WERI-Rb-1 (cell line): ENCODE measurements around the gene NDUFS8.

Experiments used
- DNase-seq: peaks from one replicate; pipeline ENCODE4 v3.0.0-alpha.2; 2020
- H3K27ac ChIP-seq: fragments of 250-450 bp; sonication (Bioruptor Pico); 2 replicates; pipeline ENCODE4 v1.5.1; 2020; ENCODE audit warnings: mild to moderate bottlenecking, moderate library complexity
- H3K27me3 ChIP-seq: fragments of 250-450 bp; sonication (Bioruptor Pico); 2 replicates; pipeline ENCODE4 v1.5.1; 2021; ENCODE audit warnings: mild to moderate bottlenecking, low read depth, moderate library complexity; ENCODE audit not compliant: insufficient read depth, severe bottlenecking
- H3K36me3 ChIP-seq: fragments of 250-450 bp; sonication (Bioruptor Pico); 2 replicates; pipeline ENCODE4 v1.5.1; 2020; ENCODE audit warnings: mild to moderate bottlenecking, moderate library complexity
- H3K4me3 ChIP-seq: 2 replicates; pipeline ENCODE4 v1.5.1; 2011; ENCODE audit warnings: low read depth, mild to moderate bottlenecking, control low read depth, low read length
- H3K9me3 ChIP-seq: fragments of 250-450 bp; sonication (Bioruptor Pico); 2 replicates; pipeline ENCODE4 v1.5.1; 2021; ENCODE audit warnings: mild to moderate bottlenecking, moderate library complexity; ENCODE audit not compliant: severe bottlenecking
- CTCF ChIP-seq: IDR thresholded peaks from 2 replicates; pipeline ENCODE4 v1.5.1; 2011; ENCODE audit warnings: low read depth, mild to moderate bottlenecking, control low read depth, inconsistent platforms, low read length

Gene NDUFS8

DNA sequence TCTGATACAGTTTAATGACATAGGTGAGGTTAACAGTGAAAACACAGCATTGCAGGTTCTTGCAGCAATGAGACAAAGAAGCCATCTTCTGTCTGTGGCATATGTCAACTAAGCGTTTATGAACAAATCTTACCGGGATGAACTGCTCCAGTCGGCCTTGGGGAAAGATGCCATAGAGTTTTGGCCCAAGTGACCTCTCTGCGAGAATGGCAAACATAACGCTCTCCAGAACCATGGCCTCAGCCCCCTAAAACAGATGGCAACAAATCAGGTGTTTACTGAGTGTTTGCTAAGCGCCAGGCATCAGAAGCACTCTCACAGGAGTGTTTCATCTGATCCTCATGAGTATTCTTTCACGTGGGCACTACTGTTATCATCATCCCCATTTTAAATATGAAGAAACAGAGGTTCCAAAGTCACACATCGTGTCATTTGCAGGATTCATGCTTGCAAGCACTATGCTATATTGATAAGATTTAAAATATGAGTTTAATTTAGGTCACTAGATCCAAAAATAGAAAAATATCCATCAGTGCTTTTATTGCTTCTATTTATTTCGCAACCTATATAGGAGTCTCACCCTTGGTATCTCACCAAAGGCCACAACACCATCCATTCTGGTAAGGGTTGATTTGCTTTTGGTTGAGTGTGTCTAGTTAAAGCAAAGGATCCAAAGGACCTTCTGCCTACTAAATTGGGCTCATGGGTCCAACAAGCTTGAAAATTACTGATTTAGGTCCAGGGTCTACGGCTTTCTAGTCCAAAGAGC lies 44.3 kb downstream of the NDUFS8 start:
- peaks cover 23% of the 10 kb centered on the region for H3K36me3 ChIP-seq
- H3K27ac ChIP-seq: no peak overlapping the region
- no peak for DNase-seq
- H3K4me3 ChIP-seq: no peak overlapping the region
- H3K27me3 ChIP-seq: no peaks in the 10 kb centered on the region
- H3K9me3 ChIP-seq: no peaks in the 10 kb centered on the region
- no peak for TF ChIP-seq CTCF

DNA sequence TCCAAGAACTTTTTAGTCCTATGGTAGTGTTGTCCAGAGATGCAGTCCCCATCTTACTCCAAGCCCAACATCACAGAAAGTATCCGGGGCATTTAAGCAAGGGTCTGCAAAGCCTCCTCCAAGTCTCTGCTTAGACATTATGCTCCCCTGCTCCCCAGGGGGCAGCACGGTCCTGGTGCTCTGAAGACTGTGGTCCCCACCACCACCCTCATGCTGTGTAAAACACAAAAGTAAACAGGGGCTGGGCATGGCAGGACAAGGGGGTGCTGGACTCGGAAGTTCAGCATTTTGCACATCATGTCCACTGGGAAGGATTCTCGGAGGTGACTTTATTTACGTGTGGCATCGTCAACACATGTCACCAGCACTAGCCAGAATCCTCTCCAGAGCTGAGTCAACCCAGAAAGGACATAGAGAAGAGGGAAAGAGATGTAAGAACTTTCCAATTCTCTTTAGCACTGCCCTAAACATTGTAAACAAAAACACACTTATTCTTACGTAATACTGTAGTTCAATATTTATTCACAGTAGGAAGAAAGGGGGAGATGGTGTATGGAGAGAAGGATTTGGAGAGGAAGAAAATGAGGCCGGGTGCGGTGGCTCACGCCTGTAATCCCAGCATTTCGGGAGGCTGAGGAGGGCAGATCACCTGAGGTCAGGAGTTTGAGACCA lies 46.0 kb downstream of the NDUFS8 start:
- Histone ChIP-seq H3K27ac (no peak overlapping the region), H3K9me3 (no peaks in the 10 kb centered on the region), H3K36me3 (peaks cover 18% of the 10 kb centered on the region), H3K27me3 (no peaks in the 10 kb centered on the region), H3K4me3 (no peak overlapping the region)
- peak; percentile 48; the same call in 1 of the 2 replicates for TF ChIP-seq CTCF
- DNase-seq: peak; percentile 32

DNA sequence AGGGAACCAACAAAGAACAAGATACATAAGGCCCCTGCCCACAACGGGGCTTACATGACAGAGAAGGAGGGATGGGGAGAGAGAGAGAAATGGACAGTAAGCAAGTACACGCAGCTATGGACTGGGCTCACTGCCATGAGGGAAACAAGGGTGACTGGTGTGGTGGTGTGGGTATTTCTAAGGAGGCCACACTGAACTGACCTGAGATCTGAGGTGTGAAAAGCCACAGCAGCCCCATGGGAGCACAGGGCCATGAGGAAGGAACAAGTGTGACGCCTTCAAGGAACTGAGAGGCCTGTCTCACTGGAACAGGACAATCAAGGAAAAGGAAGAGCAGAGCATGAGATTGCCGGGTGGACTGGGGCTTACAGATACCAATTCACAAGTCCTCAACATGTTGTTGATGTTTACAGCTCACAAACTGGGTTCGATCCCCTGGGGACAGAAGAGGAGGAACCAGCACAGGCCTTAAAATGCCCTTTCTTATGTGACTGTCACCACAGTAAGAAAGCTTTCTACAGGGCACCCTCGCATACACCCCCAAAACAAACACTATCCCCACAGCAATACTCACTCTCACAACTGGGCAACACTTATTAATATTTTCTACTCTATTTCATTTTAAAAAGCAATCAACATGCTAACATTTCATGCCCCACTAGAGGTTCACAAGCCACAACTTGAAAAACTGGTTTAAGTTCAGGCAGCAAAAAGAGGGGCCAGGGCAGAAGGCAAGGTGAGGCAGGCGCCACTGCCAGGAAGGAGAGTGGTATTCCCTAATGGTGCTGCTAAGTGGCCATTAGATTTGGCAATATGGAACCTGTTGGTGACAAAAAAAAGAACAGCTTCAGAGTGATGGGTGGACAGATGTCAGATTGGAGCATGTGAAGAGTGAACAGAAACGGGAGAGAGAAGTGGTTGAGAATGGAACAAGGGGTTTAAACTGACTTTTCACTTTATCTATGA lies 47.4 kb downstream of the NDUFS8 start:
- Histone ChIP-seq H3K4me3 (no peak overlapping the region), H3K27ac (no peak overlapping the region), H3K9me3 (no peaks in the 10 kb centered on the region), H3K27me3 (no peaks in the 10 kb centered on the region), H3K36me3 (peaks cover 11% of the 10 kb centered on the region)
- DNase-seq: no peak
- no peak for TF ChIP-seq CTCF

- Histone ChIP-seq H3K27me3 (no peaks in the 10 kb centered on the region), H3K4me3 (no peak overlapping the region), H3K27ac (no peak overlapping the region), H3K9me3 (no peaks in the 10 kb centered on the region), H3K36me3 (peaks cover 5% of the 10 kb centered on the region)
- no peak for TF ChIP-seq CTCF
- no peak for DNase-seq
Measured at GRCh38 chr11:68080860-68081259, 50.4 kb downstream of the NDUFS8 start.

GRCh38 chr11:68081691-68082090 lies 51.2 kb downstream of the NDUFS8 start:
- no peaks in the 10 kb centered on the region for H3K9me3 ChIP-seq
- no peak for TF ChIP-seq CTCF
- peaks cover 5% of the 10 kb centered on the region for H3K36me3 ChIP-seq
- no peaks in the 10 kb centered on the region for H3K27me3 ChIP-seq
- no peak for DNase-seq
- no peak overlapping the region for H3K27ac ChIP-seq
- H3K4me3 ChIP-seq: no peak overlapping the region
